Measurements from ENCODE around the gene PPP1R3E.

PPP1R3E gene

GRCh38 chr14:23308721-23309445 lies 6.2 kb upstream of the PPP1R3E start:
- no peak for TF ChIP-seq CTCF (IDR thresholded peaks at IDR 0.05; ENCODE audit: low read depth, low read length, missing control alignments)
- peak overlapping the region; percentile 91 for H3K4me3 ChIP-seq (replicated peaks; ENCODE audit: low read depth, low read length)
- no peak for DNase-seq (ENCODE audit: extremely low read depth, low read depth)

GRCh38 chr14:23307687-23308644 lies 5.3 kb upstream of the PPP1R3E start:
- DNase-seq (ENCODE audit: extremely low read depth, low read depth) = no peak
- TF ChIP-seq CTCF (IDR thresholded peaks at IDR 0.05; ENCODE audit: low read depth, low read length, missing control alignments) = no peak
- peak overlapping the region; percentile 91 for H3K4me3 ChIP-seq (replicated peaks; ENCODE audit: low read depth, low read length)

GRCh38 chr14:23307146-23307530 lies 4.5 kb upstream of the PPP1R3E start:
- no peak for TF ChIP-seq CTCF (IDR thresholded peaks at IDR 0.05; ENCODE audit: low read depth, low read length, missing control alignments)
- DNase-seq (ENCODE audit: extremely low read depth, low read depth) = no peak
- peak overlapping the region; percentile 91 for H3K4me3 ChIP-seq (replicated peaks; ENCODE audit: low read depth, low read length)

- peak within 1 kb of the TSS; percentile 91 for H3K4me3 ChIP-seq (replicated peaks; ENCODE audit: low read depth, low read length)
- TF ChIP-seq CTCF (IDR thresholded peaks at IDR 0.05; ENCODE audit: low read depth, low read length, missing control alignments) = no peak
Observed at GRCh38 chr14:23306412-23307145, 3.9 kb upstream of the PPP1R3E start, which contains the start of gene BCL2L2. TSS of gene BCL2L2 (plus strand) at chr14:23306833. CDS start at chr14:23307768, 935 bp downstream.

GRCh38 chr14:23301969-23302289 lies 730 bp downstream of the PPP1R3E start:
- no peak for DNase-seq (ENCODE audit: extremely low read depth, low read depth)

More at GRCh38 chr14:23306412-23307145, 3.9 kb upstream of the PPP1R3E start, which contains the start of gene BCL2L2:
- peak; percentile 65 for DNase-seq (ENCODE audit: extremely low read depth, low read depth)

More at GRCh38 chr14:23301969-23302289, 730 bp downstream of the PPP1R3E start:
- peak overlapping the region; percentile 63 for H3K4me3 ChIP-seq (replicated peaks; ENCODE audit: low read depth, low read length)
- no peak for TF ChIP-seq CTCF (IDR thresholded peaks at IDR 0.05; ENCODE audit: low read depth, low read length, missing control alignments)
